Right atrium auricular region (tissue), 2 donors: Measurements from ENCODE around the gene TTLL5. TPM values are rescaled to one million over a fixed set of nuclear protein-coding genes. Genes with fewer than 3 reads are reported as not detected.
"Not testable (repeated sequence)": the region's sequence is repeated elsewhere in the genome, so short reads cannot be mapped to it uniquely, and the experiment has no call there.

Source experiments
- DNase-seq: peaks from one replicate; pipeline ENCODE4 v3.0.0-alpha.2; 2019; ENCODE audit warnings: low spot score
- H3K27ac ChIP-seq, 2 donors: fragments of 200-600 bp; sonication (generic); 1 replicate in 1 of 2; 2 replicates in 1 of 2; pipeline ENCODE4 v1.5.1; 2016 to 2019
- H3K27me3 ChIP-seq, 2 donors: fragments of 200-600 bp; sonication (generic); one replicate each; pipeline versions ENCODE4 v1.5.1 to v1.6.0; 2017 to 2019
- H3K36me3 ChIP-seq: fragments of 200-600 bp; sonication (generic); one replicate; pipeline ENCODE4 v1.5.1; 2016
- H3K4me1 ChIP-seq, 2 donors: fragments of 200-600 bp; sonication (generic); one replicate each; pipeline versions ENCODE4 v1.5.1 to v1.6.0; 2017 to 2019
- H3K4me3 ChIP-seq, 2 donors: fragments of 200-600 bp; sonication (generic); 1 replicate in 1 of 2; 2 replicates in 1 of 2; pipeline ENCODE4 v1.5.1; 2017 to 2019; ENCODE audit warnings: mild to moderate bottlenecking in 1 of 2, moderate library complexity in 1 of 2
- H3K9me3 ChIP-seq, 2 donors: fragments of 200-600 bp; sonication (generic); one replicate each; pipeline ENCODE4 v1.5.1; 2019
- total RNA-seq, 2 donors: library from RNA; depleted of rRNA; stranded (reverse); fragments of >200 nt; gene quantifications; one replicate each; pipeline ENCODE4 v1.1.0, GENCODE V29; 2016
- TF ChIP-seq, protein P1 (sequence below), 2 donors: fragments of 200-600 bp; sonication (generic); IDR thresholded peaks; one replicate each; pipeline ENCODE4 v1.5.1; 2019; ENCODE audit warnings: antibody characterized with exemption in 2 of 2

The TTLL5 gene
- total RNA-seq, 2 donors from 2014 or later: 15.3 to 22.6 TPM

DNA sequence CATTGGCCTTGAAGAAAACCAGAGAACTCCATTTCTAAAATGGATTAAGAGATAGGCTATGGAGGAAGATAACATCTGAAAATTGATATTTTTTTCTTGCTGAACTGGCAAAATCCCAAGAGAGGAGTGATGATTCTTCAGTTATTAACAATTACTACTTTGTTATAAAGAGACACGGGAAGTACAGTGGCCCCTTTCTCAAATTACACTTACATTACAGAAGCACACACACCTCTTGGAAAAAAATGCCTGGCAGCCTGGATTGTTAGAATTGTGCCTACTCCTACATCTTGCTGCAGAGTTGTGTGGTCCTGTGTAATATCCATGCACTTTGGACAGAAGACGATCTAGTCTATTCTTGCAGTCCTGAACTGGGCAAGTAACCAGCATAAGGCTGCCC, 249.0 kb downstream of the TTLL5 start:
- TF ChIP-seq, protein P1, sequence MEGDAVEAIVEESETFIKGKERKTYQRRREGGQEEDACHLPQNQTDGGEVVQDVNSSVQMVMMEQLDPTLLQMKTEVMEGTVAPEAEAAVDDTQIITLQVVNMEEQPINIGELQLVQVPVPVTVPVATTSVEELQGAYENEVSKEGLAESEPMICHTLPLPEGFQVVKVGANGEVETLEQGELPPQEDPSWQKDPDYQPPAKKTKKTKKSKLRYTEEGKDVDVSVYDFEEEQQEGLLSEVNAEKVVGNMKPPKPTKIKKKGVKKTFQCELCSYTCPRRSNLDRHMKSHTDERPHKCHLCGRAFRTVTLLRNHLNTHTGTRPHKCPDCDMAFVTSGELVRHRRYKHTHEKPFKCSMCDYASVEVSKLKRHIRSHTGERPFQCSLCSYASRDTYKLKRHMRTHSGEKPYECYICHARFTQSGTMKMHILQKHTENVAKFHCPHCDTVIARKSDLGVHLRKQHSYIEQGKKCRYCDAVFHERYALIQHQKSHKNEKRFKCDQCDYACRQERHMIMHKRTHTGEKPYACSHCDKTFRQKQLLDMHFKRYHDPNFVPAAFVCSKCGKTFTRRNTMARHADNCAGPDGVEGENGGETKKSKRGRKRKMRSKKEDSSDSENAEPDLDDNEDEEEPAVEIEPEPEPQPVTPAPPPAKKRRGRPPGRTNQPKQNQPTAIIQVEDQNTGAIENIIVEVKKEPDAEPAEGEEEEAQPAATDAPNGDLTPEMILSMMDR (IDR thresholded peaks at IDR 0.05): no peak
- Histone ChIP-seq H3K9me3 (no peaks in the 10 kb centered on the region), H3K27me3 (no peaks in the 10 kb centered on the region)

GRCh38 chr14:75911883-75912282, 250.8 kb downstream of the TTLL5 start:
- no peaks in the 10 kb centered on the region for H3K27me3 ChIP-seq
- TF ChIP-seq, protein P1 (IDR thresholded peaks at IDR 0.05): no peak
- DNase-seq: no peak
- no peaks in the 10 kb centered on the region for H3K9me3 ChIP-seq
- H3K27ac ChIP-seq: no peak overlapping the region
- peaks cover 0 to 7% of the 10 kb centered on the region in 2 donors for H3K4me1 ChIP-seq
- H3K4me3 ChIP-seq: no peak overlapping the region
- H3K36me3 ChIP-seq: no peaks in the 10 kb centered on the region

More for the DNA sequence above, 249.0 kb downstream of the TTLL5 start:
- DNase-seq: no peak
- H3K36me3 ChIP-seq: no peaks in the 10 kb centered on the region
- no peak overlapping the region for H3K4me3 ChIP-seq
- H3K27ac ChIP-seq: no peak overlapping the region
- peaks cover 0 to 23% of the 10 kb centered on the region in 2 donors for H3K4me1 ChIP-seq

GRCh38 chr14:75913183-75913582, 252.1 kb downstream of the TTLL5 start:
- H3K4me1 ChIP-seq: no peaks in the 10 kb centered on the region

DNA sequence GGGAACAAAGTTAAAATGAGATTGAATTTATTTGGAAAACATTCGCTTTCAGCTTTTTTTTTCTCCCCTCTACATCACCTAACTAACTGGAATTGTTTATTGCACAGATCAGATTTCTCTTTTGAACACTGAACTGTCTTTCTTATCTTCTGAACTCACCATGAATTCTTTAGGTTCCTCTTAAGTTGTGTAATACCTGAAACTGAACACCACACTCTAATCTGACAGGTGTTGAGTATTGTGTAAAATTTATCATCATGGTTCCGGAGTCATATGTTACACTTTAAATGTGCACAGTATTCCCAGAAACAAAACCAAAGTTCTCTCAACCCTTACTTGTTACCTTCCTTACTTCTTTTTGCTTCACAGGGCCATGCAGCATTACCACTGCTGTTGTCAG, 254.0 kb downstream of the TTLL5 start:
- Histone ChIP-seq H3K27me3 (no peaks in the 10 kb centered on the region), H3K4me1 (no peaks in the 10 kb centered on the region), H3K27ac (no peak overlapping the region), H3K9me3 (no peaks in the 10 kb centered on the region), H3K4me3 (no peak overlapping the region), H3K36me3 (no peaks in the 10 kb centered on the region)
- TF ChIP-seq, protein P1 (IDR thresholded peaks at IDR 0.05): no peak
- DNase-seq: no peak

More at GRCh38 chr14:75913183-75913582, 252.1 kb downstream of the TTLL5 start:
- DNase-seq: no peak
- Histone ChIP-seq H3K27ac (no peak overlapping the region), H3K4me3 (no peak overlapping the region), H3K9me3 (no peaks in the 10 kb centered on the region), H3K27me3 (no peaks in the 10 kb centered on the region), H3K36me3 (no peaks in the 10 kb centered on the region)
- TF ChIP-seq, protein P1 (IDR thresholded peaks at IDR 0.05): no peak

DNA sequence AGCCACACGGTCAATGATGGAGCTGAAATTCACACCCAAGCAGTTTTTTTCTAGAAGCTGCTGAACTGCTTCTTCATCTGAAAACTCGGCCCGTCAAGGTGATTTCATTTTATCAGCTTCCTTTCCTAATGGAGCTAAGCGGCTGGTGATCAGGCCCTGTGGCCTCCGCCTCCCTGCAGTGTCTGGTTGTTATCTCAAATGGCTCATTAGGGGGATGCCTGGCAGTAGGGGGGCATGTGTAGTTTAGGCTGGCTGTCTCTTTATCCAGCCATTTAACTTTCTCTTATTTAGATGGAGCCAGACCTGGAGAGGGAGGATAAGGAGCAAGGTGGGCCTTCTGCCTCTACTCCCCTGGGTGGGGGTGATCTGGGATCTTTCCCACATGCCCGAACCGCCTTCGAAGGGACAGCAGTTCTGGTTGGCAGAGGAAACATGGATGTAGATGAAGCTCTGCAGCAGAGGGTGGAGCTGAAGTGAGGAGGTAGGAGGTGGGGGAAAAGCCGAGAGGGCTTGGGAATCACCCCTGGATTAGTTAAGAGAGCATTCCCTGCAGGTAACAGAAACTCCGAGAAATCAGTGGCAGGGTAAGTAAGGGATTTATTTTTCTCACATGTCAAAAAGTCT, 256.4 kb downstream of the TTLL5 start:
- TF ChIP-seq, protein P1 (IDR thresholded peaks at IDR 0.05): no peak
- Histone ChIP-seq H3K36me3 (no peaks in the 10 kb centered on the region), H3K4me3 (no peak overlapping the region), H3K27me3 (no peaks in the 10 kb centered on the region), H3K27ac (no peak overlapping the region), H3K9me3 (no peaks in the 10 kb centered on the region), H3K4me1 (no peaks in the 10 kb centered on the region)
- no peak for DNase-seq

DNA sequence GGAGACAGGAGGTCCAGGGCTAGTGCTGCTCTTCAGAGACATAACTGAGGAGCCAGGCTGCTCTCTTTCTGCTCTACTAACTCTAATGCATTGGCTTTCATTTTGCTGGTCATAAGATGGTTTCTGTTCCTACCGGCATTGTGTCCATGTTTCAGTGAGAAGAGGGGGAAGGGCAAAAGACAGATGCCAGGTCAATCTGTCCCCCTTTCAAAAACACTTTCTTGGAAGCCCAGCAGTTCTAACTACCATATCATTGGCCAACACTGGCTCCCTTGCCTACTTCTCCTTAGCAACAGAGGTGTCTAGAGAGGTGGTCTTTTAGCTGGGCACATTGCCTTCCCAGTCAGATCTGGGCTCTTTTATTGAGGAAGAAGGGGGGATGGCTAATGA, 256.9 kb downstream of the TTLL5 start:
- H3K4me3 ChIP-seq: no peak overlapping the region
- no peaks in the 10 kb centered on the region for H3K36me3 ChIP-seq
- DNase-seq: no peak
- TF ChIP-seq, protein P1 (IDR thresholded peaks at IDR 0.05): no peak
- no peaks in the 10 kb centered on the region for H3K4me1 ChIP-seq
- no peaks in the 10 kb centered on the region for H3K9me3 ChIP-seq
- H3K27ac ChIP-seq: no peak overlapping the region
- no peaks in the 10 kb centered on the region for H3K27me3 ChIP-seq

GRCh38 chr14:75920421-75920820, 259.4 kb downstream of the TTLL5 start:
- H3K27ac ChIP-seq, H3K27me3 ChIP-seq, H3K4me3 ChIP-seq, H3K9me3 ChIP-seq, H3K36me3 ChIP-seq, H3K4me1 ChIP-seq, DNase-seq: not testable (repeated sequence)

DNA sequence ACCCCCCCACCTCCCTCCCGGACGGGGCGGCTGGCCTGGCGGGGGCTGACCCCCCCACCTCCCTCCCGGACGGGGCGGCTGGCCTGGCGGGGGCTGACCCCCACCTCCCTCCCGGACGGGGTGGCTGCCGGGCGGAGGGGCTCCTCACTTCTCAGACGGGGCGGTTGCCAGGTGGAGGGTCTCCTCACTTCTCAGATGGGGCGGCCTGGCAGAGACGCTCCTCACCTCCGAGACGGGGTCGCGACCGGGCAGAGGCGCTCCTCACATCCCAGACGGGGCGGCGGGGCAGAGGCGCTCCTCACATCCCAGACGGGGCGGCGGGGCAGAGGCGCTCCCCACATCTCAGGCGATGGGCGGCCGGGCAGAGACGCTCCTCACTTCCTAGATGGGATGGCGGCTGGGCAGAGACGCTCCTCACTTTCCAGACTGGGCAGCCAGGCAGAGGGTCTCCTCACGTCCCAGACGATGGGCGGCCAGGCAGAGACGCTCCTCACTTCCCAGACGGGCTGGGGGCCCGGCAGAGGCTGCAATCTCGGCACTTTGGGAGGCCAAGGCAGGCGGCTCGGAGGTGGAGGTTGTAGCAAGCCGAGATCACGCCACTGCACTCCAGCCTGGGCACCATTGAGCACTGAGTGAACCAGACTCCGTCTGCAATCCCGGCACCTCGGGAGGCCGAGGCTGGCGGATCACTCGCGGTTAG, 264.2 kb downstream of the TTLL5 start:
- DNase-seq, H3K36me3 ChIP-seq, H3K27me3 ChIP-seq, H3K4me1 ChIP-seq, H3K27ac ChIP-seq, H3K9me3 ChIP-seq, H3K4me3 ChIP-seq: not testable (repeated sequence)
